SKM-1 (cell line): Measurements from ENCODE around the gene KLHL3.
A peak's percentile ranks its signal among the peaks of the same experiment; 100 is the strongest.

ENCODE experiments used
- DNase-seq: peaks from one replicate; lab custom pipeline; 2025; ENCODE audit not compliant: unreplicated experiment; lab: John Stamatoyannopoulos, UW

The KLHL3 gene

GRCh38 chr5:137710086-137710485 is 25.8 kb downstream of the KLHL3 start:
- no peak for DNase-seq

- DNase-seq = no peak
Measured at GRCh38 chr5:137708796-137709559, 26.9 kb downstream of the KLHL3 start.

GRCh38 chr5:137708062-137708461 is 27.8 kb downstream of the KLHL3 start:
- DNase-seq = no peak

- DNase-seq = no peak
Measured at GRCh38 chr5:137706841-137707240, 29.0 kb downstream of the KLHL3 start.

- DNase-seq = no peak
Measured at GRCh38 chr5:137705106-137705505, 30.8 kb downstream of the KLHL3 start.

- no peak for DNase-seq
Measured at GRCh38 chr5:137703565-137703964, 32.3 kb downstream of the KLHL3 start.

- DNase-seq = no peak
Measured at GRCh38 chr5:137700282-137700680, 35.6 kb downstream of the KLHL3 start.

GRCh38 chr5:137699336-137700281 is 36.3 kb downstream of the KLHL3 start:
- no peak for DNase-seq

- DNase-seq = no peak
Measured at GRCh38 chr5:137696481-137696880, 39.4 kb downstream of the KLHL3 start.

- peak; percentile 78 for DNase-seq
Measured at GRCh38 chr5:137695651-137696428, 40.0 kb downstream of the KLHL3 start.

- DNase-seq = no peak
Measured at GRCh38 chr5:137693951-137694721, 41.8 kb downstream of the KLHL3 start.

- DNase-seq = no peak
Measured at GRCh38 chr5:137693307-137693950, 42.5 kb downstream of the KLHL3 start.

- DNase-seq = no peak
Measured at GRCh38 chr5:137689306-137689705, 46.6 kb downstream of the KLHL3 start.

- no peak for DNase-seq
Measured at GRCh38 chr5:137688210-137688840, 47.6 kb downstream of the KLHL3 start.

- no peak for DNase-seq
Measured at GRCh38 chr5:137684761-137685160, 51.1 kb downstream of the KLHL3 start.

GRCh38 chr5:137681191-137681590 is 54.7 kb downstream of the KLHL3 start:
- no peak for DNase-seq

- DNase-seq = no peak
Measured at GRCh38 chr5:137679910-137680309, 56.0 kb downstream of the KLHL3 start.

GRCh38 chr5:137679195-137679594 is 56.7 kb downstream of the KLHL3 start:
- no peak for DNase-seq

GRCh38 chr5:137672881-137673280 is 63.0 kb downstream of the KLHL3 start:
- no peak for DNase-seq

- no peak for DNase-seq
Measured at GRCh38 chr5:137672001-137672400, 63.9 kb downstream of the KLHL3 start.
